ENCODE results near the gene SAAL1.

DNA sequence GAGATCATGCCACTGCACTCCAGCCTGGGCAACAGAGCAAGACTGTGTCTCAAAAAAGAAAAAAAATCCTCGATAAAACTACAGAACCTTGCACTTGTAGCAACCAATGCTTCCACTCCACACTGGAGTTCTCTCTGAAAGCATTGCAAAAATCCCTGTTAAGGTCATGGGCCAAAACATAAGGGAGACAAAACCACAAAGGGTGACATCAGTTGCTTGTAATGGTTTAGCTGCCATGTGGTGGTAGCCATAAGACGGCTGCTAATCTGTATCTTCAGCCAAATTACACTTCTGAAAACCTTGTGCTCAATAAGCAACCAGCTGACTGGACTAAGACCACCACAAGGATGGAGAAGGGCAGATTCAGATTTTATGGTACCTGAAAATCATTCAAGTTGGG lies 39.3 kb downstream of the SAAL1 start:
- TF ChIP-seq, protein P1, sequence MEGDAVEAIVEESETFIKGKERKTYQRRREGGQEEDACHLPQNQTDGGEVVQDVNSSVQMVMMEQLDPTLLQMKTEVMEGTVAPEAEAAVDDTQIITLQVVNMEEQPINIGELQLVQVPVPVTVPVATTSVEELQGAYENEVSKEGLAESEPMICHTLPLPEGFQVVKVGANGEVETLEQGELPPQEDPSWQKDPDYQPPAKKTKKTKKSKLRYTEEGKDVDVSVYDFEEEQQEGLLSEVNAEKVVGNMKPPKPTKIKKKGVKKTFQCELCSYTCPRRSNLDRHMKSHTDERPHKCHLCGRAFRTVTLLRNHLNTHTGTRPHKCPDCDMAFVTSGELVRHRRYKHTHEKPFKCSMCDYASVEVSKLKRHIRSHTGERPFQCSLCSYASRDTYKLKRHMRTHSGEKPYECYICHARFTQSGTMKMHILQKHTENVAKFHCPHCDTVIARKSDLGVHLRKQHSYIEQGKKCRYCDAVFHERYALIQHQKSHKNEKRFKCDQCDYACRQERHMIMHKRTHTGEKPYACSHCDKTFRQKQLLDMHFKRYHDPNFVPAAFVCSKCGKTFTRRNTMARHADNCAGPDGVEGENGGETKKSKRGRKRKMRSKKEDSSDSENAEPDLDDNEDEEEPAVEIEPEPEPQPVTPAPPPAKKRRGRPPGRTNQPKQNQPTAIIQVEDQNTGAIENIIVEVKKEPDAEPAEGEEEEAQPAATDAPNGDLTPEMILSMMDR (IDR thresholded peaks at IDR 0.05) = no peak
- TF ChIP-seq POLR2A (IDR thresholded peaks at IDR 0.05) = no peak
